Brain microvascular endothelial cell (primary cell): ENCODE results near the gene FGF2.

Experiments
- DNase-seq: peaks from one replicate; pipeline ENCODE4 v3.0.0-alpha.2; 2020
- H3K27ac ChIP-seq: fragments of 250-450 bp; sonication (Bioruptor Pico); 2 replicates; pipeline ENCODE4 v1.5.1; 2020; ENCODE audit warnings: mild to moderate bottlenecking, moderate library complexity
- H3K27me3 ChIP-seq: fragments of 250-450 bp; sonication (Bioruptor Pico); replicated peaks from 2 replicates; pipeline ENCODE4 v1.5.1; 2020; ENCODE audit warnings: mild to moderate bottlenecking
- H3K36me3 ChIP-seq: fragments of 250-450 bp; sonication (Bioruptor Pico); replicated peaks from 2 replicates; pipeline ENCODE4 v1.5.1; 2020; ENCODE audit warnings: mild to moderate bottlenecking
- H3K4me3 ChIP-seq: 2 replicates; pipeline ENCODE4 v1.5.1; 2011; ENCODE audit warnings: low read depth, mild to moderate bottlenecking, control low read depth, low read length, moderate library complexity
- CTCF ChIP-seq: IDR thresholded peaks from 2 replicates; pipeline ENCODE4 v1.5.1; 2011; ENCODE audit warnings: low read depth, mild to moderate bottlenecking, moderate library complexity, low read length, control low read depth, inconsistent platforms; ENCODE audit errors: missing control alignments
- in situ Hi-C: cut with HindIII; loops from 2 replicates; pipeline ENCODE4 v1.10.0; 2017; ENCODE audit warnings: low sequenced_read_pairs, low pct_ligation_motif_present

Gene FGF2

GRCh38 chr4:122882857-122883735 lies 56.5 kb downstream of the FGF2 start:
- no peak overlapping the region for H3K27ac ChIP-seq
- in situ Hi-C loops = no loop called here
- DNase-seq = no peak
- no peak for TF ChIP-seq CTCF
- H3K36me3 ChIP-seq = peaks cover 33% of the 10 kb centered on the region
- H3K27me3 ChIP-seq = no peaks in the 10 kb centered on the region
- H3K4me3 ChIP-seq = no peak overlapping the region

- peaks cover 31% of the 10 kb centered on the region for H3K36me3 ChIP-seq
- H3K27ac ChIP-seq = no peak overlapping the region
- no peak for DNase-seq
- H3K4me3 ChIP-seq = no peak overlapping the region
- H3K27me3 ChIP-seq = no peaks in the 10 kb centered on the region
- in situ Hi-C loops = no loop called here
- TF ChIP-seq CTCF = no peak
Observed at GRCh38 chr4:122884499-122884898, 57.9 kb downstream of the FGF2 start.

GRCh38 chr4:122889726-122890125 lies 63.1 kb downstream of the FGF2 start:
- H3K27ac ChIP-seq = peak overlapping the region; percentile 5

GRCh38 chr4:122890147-122890795 lies 63.6 kb downstream of the FGF2 start:
- peaks cover 11% of the 10 kb centered on the region for H3K36me3 ChIP-seq
- in situ Hi-C loops = no loop called here
- no peaks in the 10 kb centered on the region for H3K27me3 ChIP-seq
- H3K27ac ChIP-seq = peak overlapping the region; percentile 5
- no peak for DNase-seq
- no peak overlapping the region for H3K4me3 ChIP-seq
- TF ChIP-seq CTCF = no peak

More at GRCh38 chr4:122889726-122890125, 63.1 kb downstream of the FGF2 start:
- no peak for DNase-seq
- no peak for TF ChIP-seq CTCF
- no peaks in the 10 kb centered on the region for H3K27me3 ChIP-seq
- in situ Hi-C loops = no loop called here
- no peak overlapping the region for H3K4me3 ChIP-seq
- peaks cover 13% of the 10 kb centered on the region for H3K36me3 ChIP-seq

GRCh38 chr4:122894827-122895226 lies 68.2 kb downstream of the FGF2 start:
- Histone ChIP-seq H3K36me3 (peaks cover 7% of the 10 kb centered on the region), H3K27me3 (no peaks in the 10 kb centered on the region), H3K27ac (peak overlapping the region; percentile 32), H3K4me3 (no peak overlapping the region)
- peak; percentile 29 for DNase-seq
- in situ Hi-C loops = no loop called here
- TF ChIP-seq CTCF = peak; percentile 21
